OCI-LY1 (cell line): ENCODE measurements around the gene TSEN2.

Source experiments
- EZH2 ChIP-seq: fragments of 200-600 bp; sonication (generic), shearing (Covaris generic); IDR thresholded peaks from 2 replicates; pipeline ENCODE4 v1.8.0; 2017; ENCODE audit warnings: borderline replicate concordance, mixed run types, mild to moderate bottlenecking, antibody characterized with exemption, low read length, moderate library complexity, mixed read lengths
- TF ChIP-seq, protein P1 (sequence below): fragments of 200-600 bp; sonication (generic), shearing (Covaris generic); IDR thresholded peaks from 2 replicates; pipeline ENCODE4 v1.5.1; 2017; ENCODE audit warnings: mild to moderate bottlenecking, antibody characterized with exemption, low read length, moderate library complexity, mixed read lengths

DNA sequence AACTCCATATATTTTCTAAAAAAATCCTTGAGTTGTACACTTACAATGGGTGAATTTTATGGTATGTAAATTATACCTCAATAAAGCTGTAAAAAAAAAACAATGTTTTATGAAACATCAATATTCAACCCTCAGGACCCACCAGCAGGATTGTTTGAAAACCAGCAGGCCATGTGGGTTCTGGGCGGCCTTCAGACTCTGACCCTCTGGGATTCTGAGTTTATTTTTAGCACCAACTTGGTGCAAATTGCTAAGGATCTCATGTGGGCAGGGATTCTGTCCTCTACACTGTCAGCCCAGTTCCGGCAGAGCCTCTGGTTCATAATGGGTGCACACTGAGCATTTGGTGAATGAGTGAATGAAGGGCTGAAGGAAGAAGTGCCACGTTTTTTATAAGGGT, 24.2 kb upstream of the TSEN2 start:
- TF ChIP-seq, protein P1, sequence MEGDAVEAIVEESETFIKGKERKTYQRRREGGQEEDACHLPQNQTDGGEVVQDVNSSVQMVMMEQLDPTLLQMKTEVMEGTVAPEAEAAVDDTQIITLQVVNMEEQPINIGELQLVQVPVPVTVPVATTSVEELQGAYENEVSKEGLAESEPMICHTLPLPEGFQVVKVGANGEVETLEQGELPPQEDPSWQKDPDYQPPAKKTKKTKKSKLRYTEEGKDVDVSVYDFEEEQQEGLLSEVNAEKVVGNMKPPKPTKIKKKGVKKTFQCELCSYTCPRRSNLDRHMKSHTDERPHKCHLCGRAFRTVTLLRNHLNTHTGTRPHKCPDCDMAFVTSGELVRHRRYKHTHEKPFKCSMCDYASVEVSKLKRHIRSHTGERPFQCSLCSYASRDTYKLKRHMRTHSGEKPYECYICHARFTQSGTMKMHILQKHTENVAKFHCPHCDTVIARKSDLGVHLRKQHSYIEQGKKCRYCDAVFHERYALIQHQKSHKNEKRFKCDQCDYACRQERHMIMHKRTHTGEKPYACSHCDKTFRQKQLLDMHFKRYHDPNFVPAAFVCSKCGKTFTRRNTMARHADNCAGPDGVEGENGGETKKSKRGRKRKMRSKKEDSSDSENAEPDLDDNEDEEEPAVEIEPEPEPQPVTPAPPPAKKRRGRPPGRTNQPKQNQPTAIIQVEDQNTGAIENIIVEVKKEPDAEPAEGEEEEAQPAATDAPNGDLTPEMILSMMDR: no peak
- no peak for TF ChIP-seq EZH2
